ENCODE measurements around the gene AP1S1.
A peak's percentile ranks its signal among the peaks of the same experiment; 100 is the strongest.
"Not testable (repeated sequence)": the region's sequence is repeated elsewhere in the genome, so short reads cannot be mapped to it uniquely, and the experiment has no call there.

Gene AP1S1

GRCh38 chr7:101170617-101171441 lies 16.6 kb downstream of the AP1S1 start:
- no peak for DNase-seq (ENCODE audit: low spot score)

GRCh38 chr7:101171442-101171837 lies 17.2 kb downstream of the AP1S1 start:
- DNase-seq (ENCODE audit: low spot score) = no peak

GRCh38 chr7:101172005-101172853 lies 18.0 kb downstream of the AP1S1 start:
- no peak for DNase-seq (ENCODE audit: low spot score)

GRCh38 chr7:101172854-101173751 lies 18.8 kb downstream of the AP1S1 start:
- DNase-seq (ENCODE audit: low spot score) = no peak

- no peak for DNase-seq (ENCODE audit: low spot score)
Observed at GRCh38 chr7:101173752-101174244, 19.5 kb downstream of the AP1S1 start.

GRCh38 chr7:101174322-101174854 lies 20.1 kb downstream of the AP1S1 start:
- DNase-seq (ENCODE audit: low spot score) = no peak

GRCh38 chr7:101175664-101176063 lies 21.4 kb downstream of the AP1S1 start:
- no peak for DNase-seq (ENCODE audit: low spot score)

GRCh38 chr7:101177644-101178043 lies 23.4 kb downstream of the AP1S1 start:
- no peak for DNase-seq (ENCODE audit: low spot score)

- DNase-seq (ENCODE audit: low spot score) = no peak
Observed at GRCh38 chr7:101179117-101179516, 24.8 kb downstream of the AP1S1 start.

- DNase-seq (ENCODE audit: low spot score) = no peak
Observed at GRCh38 chr7:101179713-101180112, 25.4 kb downstream of the AP1S1 start.

GRCh38 chr7:101180130-101180755 lies 26.0 kb downstream of the AP1S1 start, which contains the start of gene NAT16:
TSS of gene NAT16 (minus strand) at chr7:101180293. CDS start at chr7:101174807, 5,486 bp downstream.
- DNase-seq (ENCODE audit: low spot score) = no peak

GRCh38 chr7:101185258-101185839 lies 31.1 kb downstream of the AP1S1 start:
- DNase-seq (ENCODE audit: low spot score) = peak; percentile 29

GRCh38 chr7:101186194-101186593 lies 31.9 kb downstream of the AP1S1 start:
- no peak for DNase-seq (ENCODE audit: low spot score)

GRCh38 chr7:101186844-101187428 lies 32.7 kb downstream of the AP1S1 start:
- DNase-seq (ENCODE audit: low spot score) = no peak

GRCh38 chr7:101189109-101189508 lies 34.8 kb downstream of the AP1S1 start:
- DNase-seq (ENCODE audit: low spot score) = no peak

- no peak for DNase-seq (ENCODE audit: low spot score)
Observed at GRCh38 chr7:101195884-101196283, 41.6 kb downstream of the AP1S1 start.

GRCh38 chr7:101197991-101198390 lies 43.7 kb downstream of the AP1S1 start:
- DNase-seq (ENCODE audit: low spot score) = no peak

- DNase-seq (ENCODE audit: low spot score) = no peak
Observed at GRCh38 chr7:101198476-101198875, 44.2 kb downstream of the AP1S1 start.

- not testable (repeated sequence) for DNase-seq (ENCODE audit: low spot score)
Observed at GRCh38 chr7:101199522-101199921, 45.2 kb downstream of the AP1S1 start.

- DNase-seq (ENCODE audit: low spot score) = no peak
Observed at GRCh38 chr7:101200504-101200861, 46.2 kb downstream of the AP1S1 start.

All from Ammon's horn (tissue), 1 donor.